HG02763 (cell line): ENCODE measurements around the gene HEXB.
"Not testable (repeated sequence)": the region's sequence is repeated elsewhere in the genome, so short reads cannot be mapped to it uniquely, and the experiment has no call there.

Experiments used
- ATAC-seq: cut with Tn5 transposase; IDR thresholded peaks from one replicate; pipeline ENCODE4 v1.9.1; 2021; ENCODE audit warnings: mild to moderate bottlenecking, moderate library complexity; ENCODE audit not compliant: unreplicated experiment

Gene HEXB

GRCh38 chr5:74725331-74725730 is 40.3 kb downstream of the HEXB start:
- no peak for ATAC-seq

GRCh38 chr5:74736759-74737158 is 51.7 kb downstream of the HEXB start:
- no peak for ATAC-seq

DNA sequence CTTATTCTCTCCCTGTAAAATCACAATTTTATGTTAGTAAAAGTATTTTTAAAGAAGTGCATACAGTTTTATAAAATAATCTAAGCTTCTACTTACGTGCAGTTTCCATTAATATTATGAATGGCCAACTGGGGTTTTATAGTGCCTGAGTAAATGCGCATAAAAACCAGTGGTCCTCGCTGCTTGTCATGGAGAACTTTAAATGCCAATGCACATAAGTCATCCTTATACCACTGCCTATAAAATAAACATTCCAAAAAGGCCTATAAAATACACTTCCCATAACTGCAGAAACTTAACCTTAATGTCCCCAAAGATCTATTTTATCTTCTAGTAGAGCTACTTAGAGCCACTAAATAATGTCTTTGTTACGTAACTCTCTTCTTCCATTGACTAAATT is 53.4 kb downstream of the HEXB start:
- no peak for ATAC-seq

GRCh38 chr5:74748742-74749141 is 63.7 kb downstream of the HEXB start:
- ATAC-seq = not testable (repeated sequence)

GRCh38 chr5:74761241-74761640 is 76.2 kb downstream of the HEXB start:
- ATAC-seq = no peak

DNA sequence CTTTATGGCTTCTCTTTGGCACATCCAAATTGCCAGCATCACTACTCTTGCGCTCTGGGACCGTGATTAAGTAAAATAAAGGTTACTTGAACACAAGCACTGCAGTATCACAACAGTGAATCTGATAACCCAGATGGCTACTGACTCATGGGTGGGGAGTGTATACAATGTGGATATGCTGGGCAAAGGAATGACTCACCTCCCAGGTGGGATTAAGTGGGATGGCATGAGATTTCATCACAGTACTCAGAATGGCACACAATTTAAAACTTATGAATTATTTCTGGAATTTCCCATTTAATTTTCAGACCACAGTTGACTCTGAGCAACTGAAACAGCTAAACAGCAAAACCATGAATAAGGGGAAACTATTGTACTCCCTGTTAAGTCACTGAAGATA is 77.6 kb downstream of the HEXB start:
- ATAC-seq = no peak

- no peak for ATAC-seq
These were observed 78.5 kb downstream of the HEXB start for GRCh38 chr5:74763504-74763903.

DNA sequence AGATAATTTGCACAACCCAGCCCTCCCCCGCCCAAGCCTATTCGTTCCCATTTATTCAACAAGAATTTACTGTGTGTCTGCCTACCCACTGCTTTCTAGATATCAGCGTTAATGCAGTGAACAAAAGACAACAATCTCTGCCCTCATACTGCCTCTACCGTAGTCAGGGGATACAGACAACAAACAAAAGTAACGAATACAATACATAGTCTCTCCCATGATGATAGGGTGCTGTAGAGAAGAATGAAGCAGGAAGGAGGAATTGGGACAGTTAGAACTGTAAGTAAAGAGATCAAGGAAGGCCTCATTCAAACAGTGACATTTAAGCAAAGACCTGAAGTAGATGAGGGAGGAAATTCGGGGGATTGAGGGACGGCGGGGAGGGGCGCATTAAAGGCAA is 80.2 kb downstream of the HEXB start:
- no peak for ATAC-seq

DNA sequence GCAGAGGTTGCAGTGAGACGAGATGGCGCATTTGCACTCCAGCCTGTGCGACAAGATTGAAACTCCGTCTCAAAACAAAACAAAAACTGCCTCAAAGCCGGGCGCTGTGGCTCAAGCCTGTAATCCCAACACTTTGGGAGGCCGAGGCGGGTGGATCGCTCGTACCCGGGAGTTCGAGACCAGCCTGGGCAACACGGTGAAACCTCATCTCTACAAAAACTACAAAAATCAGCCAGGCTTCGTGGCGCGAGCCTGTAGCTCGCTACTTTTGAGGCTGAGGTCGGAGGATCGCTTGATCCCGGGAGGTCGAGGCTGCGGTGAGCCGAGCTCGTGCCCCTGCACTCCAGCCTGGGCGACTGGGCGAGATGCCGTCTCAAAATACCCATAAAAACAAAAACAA is 80.9 kb downstream of the HEXB start:
- ATAC-seq = no peak

DNA sequence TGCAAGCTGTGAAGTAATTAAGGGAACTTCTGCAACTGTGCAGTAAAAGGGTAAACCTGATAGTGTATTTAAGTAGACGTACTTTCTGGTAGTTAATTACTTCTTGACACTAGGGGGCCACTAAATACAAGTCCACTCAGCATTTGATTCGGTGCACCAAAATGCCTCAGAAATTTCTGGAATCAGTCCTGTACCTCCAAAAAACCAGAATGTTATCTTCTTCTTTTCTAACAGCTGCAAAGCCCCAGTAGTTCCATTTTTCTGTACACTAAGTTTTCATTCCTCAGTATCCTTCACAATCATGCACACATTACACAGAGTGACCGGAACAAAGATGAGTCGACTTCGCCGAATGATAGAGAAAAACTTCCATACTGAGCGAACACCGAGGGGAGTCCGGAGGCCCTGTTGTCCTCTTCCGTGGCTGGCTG is 81.4 kb downstream of the HEXB start:
- ATAC-seq = peak; percentile 30

GRCh38 chr5:74766849-74767578 is 82.0 kb downstream of the HEXB start, which contains the start of the genes GFM2 and NSA2:
TSS of gene GFM2 (minus strand) at chr5:74767117. CDS start at chr5:74763742, 3,375 bp downstream.
TSS of gene NSA2 (plus strand) at chr5:74767249. CDS start at chr5:74767361, 112 bp downstream.
- peak; percentile 92 for ATAC-seq

- ATAC-seq = peak; percentile 8
These were observed 82.5 kb downstream of the HEXB start for GRCh38 chr5:74767579-74767913.
